CD4-positive, alpha-beta T cell treated with Interleukin-1 beta for 1 hour (primary cell): ENCODE measurements around the gene CALU.

Source experiments
- DNase-seq, 2 donors: peaks; one replicate each; pipeline ENCODE4 v3.0.0-alpha.2; 2020 to 2022

The CALU gene

GRCh38 chr7:128725531-128725930 lies 13.6 kb upstream of the CALU start:
- DNase-seq: no peak

GRCh38 chr7:128726059-128726736 lies 13.0 kb upstream of the CALU start:
- no peak for DNase-seq

GRCh38 chr7:128726737-128727072 lies 12.5 kb upstream of the CALU start:
- no peak for DNase-seq

GRCh38 chr7:128727239-128727638 lies 11.9 kb upstream of the CALU start:
- DNase-seq: no peak

- DNase-seq: no peak
These were observed 10.6 kb upstream of the CALU start for GRCh38 chr7:128728598-128728997.

- DNase-seq: no peak
These were observed 9.7 kb upstream of the CALU start for GRCh38 chr7:128729494-128729893.

GRCh38 chr7:128731184-128731583 lies 8.0 kb upstream of the CALU start:
- no peak for DNase-seq

GRCh38 chr7:128732521-128733277 lies 6.5 kb upstream of the CALU start:
- no peak for DNase-seq

- no peak for DNase-seq
These were observed 5.9 kb upstream of the CALU start for GRCh38 chr7:128733278-128733645.

GRCh38 chr7:128734890-128735289 lies 4.3 kb upstream of the CALU start:
- DNase-seq: no peak

- peak in 1 of 2 donors; percentile 66 for DNase-seq
These were observed 3.7 kb upstream of the CALU start for GRCh38 chr7:128735436-128735835.

GRCh38 chr7:128737441-128737840 lies 1.7 kb upstream of the CALU start:
- DNase-seq: no peak

GRCh38 chr7:128737867-128738385 lies 1.2 kb upstream of the CALU start:
- DNase-seq: no peak

- no peak for DNase-seq
These were observed 550 bp upstream of the CALU start for GRCh38 chr7:128738570-128739047.

- no peak for DNase-seq
These were observed 977 bp downstream of the CALU start for GRCh38 chr7:128739990-128740682.

- DNase-seq: no peak
These were observed 1.8 kb downstream of the CALU start for GRCh38 chr7:128740996-128741395.

GRCh38 chr7:128741491-128741890 lies 2.3 kb downstream of the CALU start:
- no peak for DNase-seq

- no peak for DNase-seq
These were observed 3.0 kb downstream of the CALU start for GRCh38 chr7:128742206-128742605.

- no peak for DNase-seq
These were observed 4.1 kb downstream of the CALU start for GRCh38 chr7:128743112-128743772.

GRCh38 chr7:128744366-128744905 lies 5.3 kb downstream of the CALU start:
- no peak for DNase-seq

GRCh38 chr7:128745706-128746105 lies 6.5 kb downstream of the CALU start:
- DNase-seq: no peak

- no peak for DNase-seq
These were observed 8.3 kb downstream of the CALU start for GRCh38 chr7:128747327-128748079.
